HG03354 (cell line): ENCODE results near the gene TRDMT1.

Experiments
- ATAC-seq: cut with Tn5 transposase; IDR thresholded peaks from one replicate; pipeline ENCODE4 v1.9.1; 2021; ENCODE audit warnings: mild to moderate bottlenecking; ENCODE audit not compliant: unreplicated experiment, poor library complexity, severe bottlenecking

Gene TRDMT1

GRCh38 chr10:17213646-17214349 is 12.3 kb upstream of the TRDMT1 start:
- no peak for ATAC-seq

- no peak for ATAC-seq
These were observed 11.3 kb upstream of the TRDMT1 start for GRCh38 chr10:17212802-17213221.

GRCh38 chr10:17210361-17210760 is 8.9 kb upstream of the TRDMT1 start:
- no peak for ATAC-seq

GRCh38 chr10:17209881-17210280 is 8.4 kb upstream of the TRDMT1 start:
- ATAC-seq, result no peak

- ATAC-seq, result no peak
These were observed 7.8 kb upstream of the TRDMT1 start for GRCh38 chr10:17209302-17209701.

- ATAC-seq, result no peak
These were observed 7.0 kb upstream of the TRDMT1 start for GRCh38 chr10:17208476-17208875.

- peak; percentile 76 for ATAC-seq
These were observed 4.8 kb upstream of the TRDMT1 start for GRCh38 chr10:17206210-17206709.

- no peak for ATAC-seq
These were observed 1.9 kb upstream of the TRDMT1 start for GRCh38 chr10:17203416-17203815.

- ATAC-seq, result no peak
These were observed 1.5 kb upstream of the TRDMT1 start for GRCh38 chr10:17202999-17203398.

GRCh38 chr10:17202506-17202905 is 1.0 kb upstream of the TRDMT1 start:
- ATAC-seq, result no peak

- ATAC-seq, result no peak
These were observed 283 bp upstream of the TRDMT1 start for GRCh38 chr10:17201794-17202116.

GRCh38 chr10:17200001-17200911 is 1.2 kb downstream of the TRDMT1 start:
- peak; percentile 35 for ATAC-seq

GRCh38 chr10:17199351-17199804 is 2.1 kb downstream of the TRDMT1 start:
- no peak for ATAC-seq

- ATAC-seq, result no peak
These were observed 4.9 kb downstream of the TRDMT1 start for GRCh38 chr10:17196573-17196972.

GRCh38 chr10:17196045-17196444 is 5.4 kb downstream of the TRDMT1 start:
- ATAC-seq, result no peak

- ATAC-seq, result no peak
These were observed 6.4 kb downstream of the TRDMT1 start for GRCh38 chr10:17195083-17195482.

- no peak for ATAC-seq
These were observed 10.9 kb downstream of the TRDMT1 start for GRCh38 chr10:17190602-17191001.

- no peak for ATAC-seq
These were observed 12.8 kb downstream of the TRDMT1 start for GRCh38 chr10:17188644-17189172.

GRCh38 chr10:17185873-17186272 is 15.6 kb downstream of the TRDMT1 start:
- no peak for ATAC-seq

GRCh38 chr10:17183110-17183509 is 18.4 kb downstream of the TRDMT1 start:
- ATAC-seq, result no peak

- no peak for ATAC-seq
These were observed 19.7 kb downstream of the TRDMT1 start for GRCh38 chr10:17181751-17182150.
